ENCODE measurements around the gene SYT15.

The SYT15 gene

GRCh38 chr10:46550795-46551700 is 27.9 kb upstream of the SYT15 start:
- Mint-ChIP-seq H3K27me3 (peaks cover 7% of the 10 kb centered on the region), H3K36me3 (no peaks in the 10 kb centered on the region), H3K4me3 (no peak overlapping the region), H3K27ac (no peak overlapping the region), H3K9me3 (no peaks in the 10 kb centered on the region), H3K4me1 (no peaks in the 10 kb centered on the region)
- CTCF ChIA-PET, result no interaction called here
- DNase-seq, result no peak

GRCh38 chr10:46551701-46552525 is 27.0 kb upstream of the SYT15 start:
- CTCF ChIA-PET, result no interaction called here
- H3K4me3 Mint-ChIP-seq, result no peak overlapping the region
- no peak for DNase-seq
- no peak overlapping the region for H3K27ac Mint-ChIP-seq
- no peaks in the 10 kb centered on the region for H3K9me3 Mint-ChIP-seq
- H3K36me3 Mint-ChIP-seq, result no peaks in the 10 kb centered on the region
- peaks cover 7% of the 10 kb centered on the region for H3K27me3 Mint-ChIP-seq
- peaks cover under 1% of the 10 kb centered on the region for H3K4me1 Mint-ChIP-seq

- no peak overlapping the region for H3K4me3 Mint-ChIP-seq
- H3K27ac Mint-ChIP-seq, result no peak overlapping the region
- CTCF ChIA-PET, result interaction anchor here (0.8 kb wide), 1 partner anchor 9 kb away, joined by 3 read pairs; no protein-coding TSS in a partner anchor
- H3K36me3 Mint-ChIP-seq, result no peaks in the 10 kb centered on the region
- H3K9me3 Mint-ChIP-seq, result no peaks in the 10 kb centered on the region
- H3K27me3 Mint-ChIP-seq, result peaks cover 7% of the 10 kb centered on the region
- peak; percentile 18 for DNase-seq
- peaks cover 3% of the 10 kb centered on the region for H3K4me1 Mint-ChIP-seq
Observed at GRCh38 chr10:46552526-46553237, 26.2 kb upstream of the SYT15 start.

GRCh38 chr10:46553238-46554049 is 25.5 kb upstream of the SYT15 start:
- Mint-ChIP-seq H3K27me3 (peaks cover 2% of the 10 kb centered on the region), H3K36me3 (no peaks in the 10 kb centered on the region), H3K27ac (no peak overlapping the region), H3K9me3 (no peaks in the 10 kb centered on the region), H3K4me3 (no peak overlapping the region), H3K4me1 (peaks cover 3% of the 10 kb centered on the region)
- CTCF ChIA-PET, result interaction anchor here (0.8 kb wide), 1 partner anchor 10 kb away, joined by 3 read pairs; no protein-coding TSS in a partner anchor
- no peak for DNase-seq

- peaks cover 3% of the 10 kb centered on the region for H3K4me1 Mint-ChIP-seq
- no peaks in the 10 kb centered on the region for H3K9me3 Mint-ChIP-seq
- no peak for DNase-seq
- no peak overlapping the region for H3K27ac Mint-ChIP-seq
- no peaks in the 10 kb centered on the region for H3K36me3 Mint-ChIP-seq
- CTCF ChIA-PET, result no interaction called here
- H3K27me3 Mint-ChIP-seq, result no peaks in the 10 kb centered on the region
- H3K4me3 Mint-ChIP-seq, result no peak overlapping the region
Observed at GRCh38 chr10:46554166-46554781, 24.7 kb upstream of the SYT15 start.

- CTCF ChIA-PET, result no interaction called here
- H3K36me3 Mint-ChIP-seq, result no peaks in the 10 kb centered on the region
- no peak overlapping the region for H3K4me3 Mint-ChIP-seq
- H3K27me3 Mint-ChIP-seq, result no peaks in the 10 kb centered on the region
- H3K27ac Mint-ChIP-seq, result no peak overlapping the region
- peaks cover 3% of the 10 kb centered on the region for H3K4me1 Mint-ChIP-seq
- H3K9me3 Mint-ChIP-seq, result no peaks in the 10 kb centered on the region
- no peak for DNase-seq
Observed at GRCh38 chr10:46555366-46555712, 23.6 kb upstream of the SYT15 start.

- H3K9me3 Mint-ChIP-seq, result no peaks in the 10 kb centered on the region
- H3K4me1 Mint-ChIP-seq, result peaks cover 3% of the 10 kb centered on the region
- H3K27ac Mint-ChIP-seq, result no peak overlapping the region
- no peak for DNase-seq
- no peaks in the 10 kb centered on the region for H3K27me3 Mint-ChIP-seq
- no peak overlapping the region for H3K4me3 Mint-ChIP-seq
- H3K36me3 Mint-ChIP-seq, result no peaks in the 10 kb centered on the region
- CTCF ChIA-PET, result no interaction called here
Observed at GRCh38 chr10:46555713-46556514, 23.0 kb upstream of the SYT15 start.

- CTCF ChIA-PET, result no interaction called here
- peaks cover 3% of the 10 kb centered on the region for H3K4me1 Mint-ChIP-seq
- no peaks in the 10 kb centered on the region for H3K27me3 Mint-ChIP-seq
- DNase-seq, result no peak
- H3K4me3 Mint-ChIP-seq, result no peak within 1 kb of the TSS
- no peaks in the 10 kb centered on the region for H3K36me3 Mint-ChIP-seq
- no peak within 1 kb of the TSS for H3K27ac Mint-ChIP-seq
- H3K9me3 Mint-ChIP-seq, result no peaks in the 10 kb centered on the region
Observed at GRCh38 chr10:46556515-46557318, 22.2 kb upstream of the SYT15 start, which contains the start of gene GPRIN2. Gene GPRIN2, minus strand, starts transcription at chr10:46556658. Its CDS starts 5,922 bp downstream, at chr10:46550736.

GRCh38 chr10:46557319-46558121 is 21.4 kb upstream of the SYT15 start:
- H3K27ac Mint-ChIP-seq, result no peak overlapping the region
- no peak overlapping the region for H3K4me3 Mint-ChIP-seq
- CTCF ChIA-PET, result no interaction called here
- no peaks in the 10 kb centered on the region for H3K9me3 Mint-ChIP-seq
- no peak for DNase-seq
- no peaks in the 10 kb centered on the region for H3K36me3 Mint-ChIP-seq
- no peaks in the 10 kb centered on the region for H3K27me3 Mint-ChIP-seq
- H3K4me1 Mint-ChIP-seq, result peaks cover 3% of the 10 kb centered on the region

GRCh38 chr10:46558122-46558391 is 20.9 kb upstream of the SYT15 start:
- no peaks in the 10 kb centered on the region for H3K27me3 Mint-ChIP-seq
- H3K27ac Mint-ChIP-seq, result no peak overlapping the region
- no peaks in the 10 kb centered on the region for H3K36me3 Mint-ChIP-seq
- CTCF ChIA-PET, result no interaction called here
- no peak overlapping the region for H3K4me3 Mint-ChIP-seq
- H3K4me1 Mint-ChIP-seq, result peaks cover 3% of the 10 kb centered on the region
- no peak for DNase-seq
- H3K9me3 Mint-ChIP-seq, result no peaks in the 10 kb centered on the region

GRCh38 chr10:46558392-46559185 is 20.3 kb upstream of the SYT15 start:
- H3K4me3 Mint-ChIP-seq, result no peak overlapping the region
- peaks cover 3% of the 10 kb centered on the region for H3K4me1 Mint-ChIP-seq
- no peak overlapping the region for H3K27ac Mint-ChIP-seq
- H3K27me3 Mint-ChIP-seq, result no peaks in the 10 kb centered on the region
- DNase-seq, result no peak
- no peaks in the 10 kb centered on the region for H3K36me3 Mint-ChIP-seq
- CTCF ChIA-PET, result no interaction called here
- no peaks in the 10 kb centered on the region for H3K9me3 Mint-ChIP-seq
